Caco-2 (cell line): ENCODE measurements around the gene VGLL3. TPM values are rescaled to one million over a fixed set of nuclear protein-coding genes. Genes with fewer than 3 reads are reported as not detected.

Experiments
- Bru-seq: library from RNA; stranded (reverse); fragments of 400-500 nt; gene quantifications from one replicate; lab custom pipeline; 2021; lab: Mats Ljungman, UMichigan
- BruChase-seq, 2 experiments: library from RNA; stranded (reverse); fragments of 400-500 nt; gene quantifications; one replicate each; lab custom pipeline; 2021; lab: Mats Ljungman, UMichigan
- BruUV-seq: library from RNA; stranded (reverse); fragments of 400-500 nt; replicated peaks from 2 replicates; lab custom pipeline; 2021; lab: Mats Ljungman, UMichigan
- CTCF ChIA-PET: fragments of 300-600 bp; sonication (Branson Sonifier 250); formaldehyde crosslinking; loops from one replicate; lab custom pipeline; 2022; ENCODE audit warnings: antibody characterized with exemption; lab: Charles Lee
- POLR2A ChIA-PET: fragments of 300-600 bp; sonication (Branson Sonifier 250); formaldehyde crosslinking; loops from one replicate; lab custom pipeline; 2022; ENCODE audit warnings: antibody characterized with exemption; lab: Charles Lee
- DNase-seq, 2 experiments: peaks; one replicate each; pipeline versions ENCODE4 v3.0.0 to v3.0.0-alpha.2; 2020 to 2022
- H3K27me3 ChIP-seq: replicated peaks from 2 replicates; pipeline ENCODE4 v1.6.0; 2011; ENCODE audit warnings: low read length; ENCODE audit not compliant: control insufficient read depth, insufficient read depth
- H3K36me3 ChIP-seq: 2 replicates; pipeline ENCODE4 v1.5.1; 2011; ENCODE audit warnings: low read length; ENCODE audit not compliant: control insufficient read depth, insufficient read depth
- H3K4me1 ChIP-seq: fragments of 250-450 bp; sonication (Bioruptor Pico); 2 replicates; pipeline ENCODE4 v1.5.1; 2020; ENCODE audit warnings: mild to moderate bottlenecking
- H3K4me3 ChIP-seq: 2 replicates; pipeline ENCODE4 v1.5.1; 2011; ENCODE audit warnings: low read depth, mild to moderate bottlenecking, control low read depth, low read length
- H3K9me3 ChIP-seq: fragments of 250-450 bp; sonication (Bioruptor Pico); 2 replicates; pipeline ENCODE4 v1.5.1; 2020; ENCODE audit warnings: mild to moderate bottlenecking, moderate library complexity
- H3K27ac Mint-ChIP-seq: one replicate; pipeline ENCODE4 v1.8.0; 2022; ENCODE audit warnings: mixed read lengths; ENCODE audit not compliant: unreplicated experiment
- H3K27me3 Mint-ChIP-seq: one replicate; pipeline ENCODE4 v1.8.0; 2022; ENCODE audit warnings: mixed read lengths; ENCODE audit not compliant: insufficient read depth, unreplicated experiment
- H3K36me3 Mint-ChIP-seq: one replicate; pipeline ENCODE4 v1.8.0; 2022; ENCODE audit warnings: mild to moderate bottlenecking, mixed read lengths; ENCODE audit not compliant: insufficient read depth, unreplicated experiment
- H3K4me1 Mint-ChIP-seq: one replicate; pipeline ENCODE4 v1.8.0; 2022; ENCODE audit warnings: low read depth, mixed read lengths; ENCODE audit not compliant: unreplicated experiment
- H3K4me3 Mint-ChIP-seq: one replicate; pipeline ENCODE4 v1.8.0; 2022; ENCODE audit warnings: mild to moderate bottlenecking, moderate library complexity, mixed read lengths; ENCODE audit not compliant: unreplicated experiment
- H3K9me3 Mint-ChIP-seq: one replicate; pipeline ENCODE4 v1.8.0; 2022; ENCODE audit warnings: mixed read lengths; ENCODE audit not compliant: unreplicated experiment
- CTCF ChIP-seq, 2 experiments: fragments of 200-600 bp in 1 of 2; IDR thresholded peaks; 1 replicate in 1 of 2; 2 replicates in 1 of 2; pipeline versions ENCODE4 v1.5.1 to v1.8.0; 2011 to 2022; ENCODE audit warnings: antibody characterized with exemption in 1 of 2, control low read depth in 1 of 2, inconsistent platforms in 1 of 2, low read depth in 1 of 2, low read length in 1 of 2, mild to moderate bottlenecking in 1 of 2, moderate library complexity in 1 of 2; ENCODE audit not compliant: insufficient read depth in 1 of 2, severe bottlenecking in 1 of 2, unreplicated experiment in 1 of 2
- intact Hi-C: fragments of 100-400 bp; cut with micrococcal nuclease; formaldehyde crosslinking; loops from one replicate; pipeline ENCODE4 v1.10.0; 2022; ENCODE audit not compliant: unreplicated experiment
- long read RNA-seq: library from polyadenylated mRNA; stranded (forward); transcript quantifications from one replicate; pipeline ENCODE4 v2.0.0, GENCODE V29; 2022
- total RNA-seq: library from RNA; stranded (reverse); gene quantifications from 2 replicates; pipeline ENCODE4 v1.2.3, GENCODE V29; 2022

The VGLL3 gene
- total RNA-seq (8.2 and 10.4 TPM in 2 replicates), Bru-seq, nascent RNA (percentile 67 among the genes with signal in this experiment), BruChase-seq, experiment 1, labeled RNA remaining after a 2-hour chase (percentile 69 among the genes with signal in this experiment), BruChase-seq, experiment 2, labeled RNA remaining after a 6-hour chase (percentile 83 among the genes with signal in this experiment)
- long read RNA-seq, full-length matches to known transcripts: 1 of 5 reads
- long read RNA-seq, partial matches to known transcripts: 2 of 5 reads
- long read RNA-seq, other reads (novel, unspliced or antisense): 2 of 5 reads

GRCh38 chr3:86990734-86991481, at the start of gene VGLL3:
Gene VGLL3, minus strand, starts transcription at chr3:86991149. Its CDS starts 406 bp downstream, at chr3:86990743.
- Histone ChIP-seq H3K4me1 (peaks cover 5% of the 10 kb centered on the region; the same call in 1 of the 2 replicates), H3K4me3 (peak within 1 kb of the TSS; percentile 59), H3K27me3 (no peaks in the 10 kb centered on the region; the same call in 1 of the 2 replicates), H3K36me3 (no peaks in the 10 kb centered on the region), H3K9me3 (no peaks in the 10 kb centered on the region)
- peak within 1 kb of the TSS; percentile 89 for H3K4me3 Mint-ChIP-seq
- peak; percentile 84 to 86 for DNase-seq
- ChIA-PET POLR2A (no interaction called here), CTCF (no interaction called here)
- H3K4me1 Mint-ChIP-seq: peaks cover 19% of the 10 kb centered on the region
- peak within 1 kb of the TSS; percentile 83 for H3K27ac Mint-ChIP-seq
- intact Hi-C loops: loop anchor here (2.0 kb wide), 1 partner anchor 22 kb away; no protein-coding TSS in a partner anchor
- no peaks in the 10 kb centered on the region for H3K27me3 Mint-ChIP-seq
- BruUV-seq: no TSS peak
- TF ChIP-seq CTCF (IDR thresholded peaks at IDR 0.05; ENCODE audit: insufficient read depth in 1 of 2, low read depth in 1 of 2, low read length in 1 of 2, severe bottlenecking in 1 of 2, unreplicated experiment in 1 of 2): peak in 1 of 2 experiments; percentile 27
- H3K36me3 Mint-ChIP-seq: no peaks in the 10 kb centered on the region
- H3K9me3 Mint-ChIP-seq: no peaks in the 10 kb centered on the region

GRCh38 chr3:87037652-87038051, 46.7 kb upstream of the VGLL3 start:
- H3K27me3 Mint-ChIP-seq: no peaks in the 10 kb centered on the region
- no peaks in the 10 kb centered on the region for H3K9me3 Mint-ChIP-seq
- intact Hi-C loops: no loop called here
- DNase-seq: no peak
- Histone ChIP-seq H3K4me3 (no peak overlapping the region), H3K4me1 (no peaks in the 10 kb centered on the region), H3K36me3 (no peaks in the 10 kb centered on the region), H3K9me3 (no peaks in the 10 kb centered on the region), H3K27me3 (no peaks in the 10 kb centered on the region)
- CTCF ChIA-PET: no interaction called here
- H3K36me3 Mint-ChIP-seq: no peaks in the 10 kb centered on the region
- H3K4me1 Mint-ChIP-seq: no peaks in the 10 kb centered on the region
- POLR2A ChIA-PET: no interaction called here
- no TSS peak for BruUV-seq
- no peak for TF ChIP-seq CTCF (IDR thresholded peaks at IDR 0.05; ENCODE audit: insufficient read depth in 1 of 2, low read depth in 1 of 2, low read length in 1 of 2, severe bottlenecking in 1 of 2, unreplicated experiment in 1 of 2)
- H3K27ac Mint-ChIP-seq: no peak overlapping the region
- H3K4me3 Mint-ChIP-seq: no peak overlapping the region

- Mint-ChIP-seq H3K4me1 (no peaks in the 10 kb centered on the region), H3K27ac (no peak overlapping the region), H3K27me3 (no peaks in the 10 kb centered on the region), H3K9me3 (no peaks in the 10 kb centered on the region), H3K36me3 (no peaks in the 10 kb centered on the region), H3K4me3 (no peak overlapping the region)
- BruUV-seq: no TSS peak
- TF ChIP-seq CTCF (IDR thresholded peaks at IDR 0.05; ENCODE audit: insufficient read depth in 1 of 2, low read depth in 1 of 2, low read length in 1 of 2, severe bottlenecking in 1 of 2, unreplicated experiment in 1 of 2): no peak
- no peak overlapping the region for H3K4me3 ChIP-seq
- no peak for DNase-seq
- H3K36me3 ChIP-seq: no peaks in the 10 kb centered on the region
- H3K4me1 ChIP-seq: no peaks in the 10 kb centered on the region
- ChIA-PET CTCF (no interaction called here), POLR2A (no interaction called here)
- intact Hi-C loops: no loop called here
- no peaks in the 10 kb centered on the region for H3K27me3 ChIP-seq
- H3K9me3 ChIP-seq: no peaks in the 10 kb centered on the region
These were observed 45.7 kb upstream of the VGLL3 start for GRCh38 chr3:87036671-87037070.
